HG02571 (cell line): Measurements from ENCODE around the gene TLK1.
"Not testable (repeated sequence)": the region's sequence is repeated elsewhere in the genome, so short reads cannot be mapped to it uniquely, and the experiment has no call there.

Source experiments
- ATAC-seq: cut with Tn5 transposase; IDR thresholded peaks from one replicate; pipeline ENCODE4 v1.9.1; 2021; ENCODE audit warnings: mild to moderate bottlenecking, moderate library complexity; ENCODE audit not compliant: unreplicated experiment

Gene TLK1

GRCh38 chr2:171146071-171146470 lies 14.6 kb downstream of the TLK1 start:
- ATAC-seq: no peak

- ATAC-seq: no peak
Measured at GRCh38 chr2:171143670-171144062, 17.0 kb downstream of the TLK1 start.

- no peak for ATAC-seq
Measured at GRCh38 chr2:171142398-171142797, 18.3 kb downstream of the TLK1 start.

GRCh38 chr2:171141320-171141719 lies 19.4 kb downstream of the TLK1 start:
- ATAC-seq: no peak

GRCh38 chr2:171139860-171140259 lies 20.8 kb downstream of the TLK1 start:
- ATAC-seq: no peak

- peak; percentile 80 for ATAC-seq
Measured at GRCh38 chr2:171136024-171136423, 24.7 kb downstream of the TLK1 start.

- no peak for ATAC-seq
Measured at GRCh38 chr2:171134624-171135230, 26.0 kb downstream of the TLK1 start.

GRCh38 chr2:171132086-171132485 lies 28.6 kb downstream of the TLK1 start:
- ATAC-seq: no peak

- no peak for ATAC-seq
Measured at GRCh38 chr2:171128461-171128860, 32.2 kb downstream of the TLK1 start.

- no peak for ATAC-seq
Measured at GRCh38 chr2:171124541-171124940, 36.2 kb downstream of the TLK1 start.

GRCh38 chr2:171109571-171109970 lies 51.1 kb downstream of the TLK1 start:
- no peak for ATAC-seq

GRCh38 chr2:171109020-171109419 lies 51.7 kb downstream of the TLK1 start:
- ATAC-seq: no peak

- ATAC-seq: no peak
Measured at GRCh38 chr2:171107803-171108202, 52.9 kb downstream of the TLK1 start.

- no peak for ATAC-seq
Measured at GRCh38 chr2:171104379-171104778, 56.3 kb downstream of the TLK1 start.

GRCh38 chr2:171102802-171103201 lies 57.9 kb downstream of the TLK1 start:
- ATAC-seq: no peak

GRCh38 chr2:171100370-171100769 lies 60.3 kb downstream of the TLK1 start:
- no peak for ATAC-seq

- no peak for ATAC-seq
Measured at GRCh38 chr2:171098607-171099006, 62.1 kb downstream of the TLK1 start.

- ATAC-seq: no peak
Measured at GRCh38 chr2:171095014-171095582, 65.6 kb downstream of the TLK1 start.

- ATAC-seq: not testable (repeated sequence)
Measured at GRCh38 chr2:171091517-171091916, 69.2 kb downstream of the TLK1 start.

GRCh38 chr2:171089489-171089888 lies 71.2 kb downstream of the TLK1 start:
- no peak for ATAC-seq

GRCh38 chr2:171088057-171088834 lies 72.4 kb downstream of the TLK1 start:
- no peak for ATAC-seq

- ATAC-seq: no peak
Measured at GRCh38 chr2:171087547-171087946, 73.1 kb downstream of the TLK1 start.
